Measurements from ENCODE around the gene YTHDF2.
A peak's percentile ranks its signal among the peaks of the same experiment; 100 is the strongest.
"Not testable (repeated sequence)": the region's sequence is repeated elsewhere in the genome, so short reads cannot be mapped to it uniquely, and the experiment has no call there.

YTHDF2 gene

GRCh38 chr1:28736450-28737306 is at the start of gene YTHDF2:
Gene YTHDF2 (plus strand): TSS chr1:28736940. CDS start chr1:28737121, 181 bp downstream.
- Histone ChIP-seq H3K4me3 (peak within 1 kb of the TSS; percentile 91), H3K27ac (peak within 1 kb of the TSS; percentile 92 to 94)
- DNase-seq (ENCODE audit: low spot score): peak; percentile 97
- peak; percentile 94 for TF ChIP-seq CTCF (IDR thresholded peaks at IDR 0.05)

- DNase-seq (ENCODE audit: low spot score); H3K27ac ChIP-seq; H3K4me3 ChIP-seq: not testable (repeated sequence)
Measured at GRCh38 chr1:28691627-28692026, 45.1 kb upstream of the YTHDF2 start.

GRCh38 chr1:28703629-28704028 is 33.1 kb upstream of the YTHDF2 start:
- no peak overlapping the region for H3K4me3 ChIP-seq
- TF ChIP-seq CTCF (IDR thresholded peaks at IDR 0.05): no peak
- no peak overlapping the region for H3K27ac ChIP-seq
- DNase-seq (ENCODE audit: low spot score): no peak

- no peak overlapping the region for H3K27ac ChIP-seq
- TF ChIP-seq CTCF (IDR thresholded peaks at IDR 0.05): no peak
- H3K4me3 ChIP-seq: no peak overlapping the region
- no peak for DNase-seq (ENCODE audit: low spot score)
Measured at GRCh38 chr1:28716336-28716735, 20.4 kb upstream of the YTHDF2 start.

- no peak overlapping the region for H3K4me3 ChIP-seq
- H3K27ac ChIP-seq: no peak overlapping the region
- TF ChIP-seq CTCF (IDR thresholded peaks at IDR 0.05): no peak
- no peak for DNase-seq (ENCODE audit: low spot score)
Measured at GRCh38 chr1:28718166-28718565, 18.6 kb upstream of the YTHDF2 start.

GRCh38 chr1:28718586-28719331 is 18.0 kb upstream of the YTHDF2 start:
- TF ChIP-seq CTCF (IDR thresholded peaks at IDR 0.05): no peak
- H3K27ac ChIP-seq: peak overlapping the region in 1 of 2 donors; percentile 18
- H3K4me3 ChIP-seq: no peak overlapping the region
- no peak for DNase-seq (ENCODE audit: low spot score)

- peak overlapping the region in 1 of 2 donors; percentile 18 for H3K27ac ChIP-seq
- no peak for DNase-seq (ENCODE audit: low spot score)
- TF ChIP-seq CTCF (IDR thresholded peaks at IDR 0.05): no peak
- H3K4me3 ChIP-seq: no peak overlapping the region
Measured at GRCh38 chr1:28719332-28719619, 17.5 kb upstream of the YTHDF2 start.

Measured in coronary artery (tissue), 2 donors.